Measurements from ENCODE around the gene SRRM4. TPM values are rescaled to one million over a fixed set of nuclear protein-coding genes. Genes with fewer than 3 reads are reported as not detected.

Gene SRRM4, protein sequence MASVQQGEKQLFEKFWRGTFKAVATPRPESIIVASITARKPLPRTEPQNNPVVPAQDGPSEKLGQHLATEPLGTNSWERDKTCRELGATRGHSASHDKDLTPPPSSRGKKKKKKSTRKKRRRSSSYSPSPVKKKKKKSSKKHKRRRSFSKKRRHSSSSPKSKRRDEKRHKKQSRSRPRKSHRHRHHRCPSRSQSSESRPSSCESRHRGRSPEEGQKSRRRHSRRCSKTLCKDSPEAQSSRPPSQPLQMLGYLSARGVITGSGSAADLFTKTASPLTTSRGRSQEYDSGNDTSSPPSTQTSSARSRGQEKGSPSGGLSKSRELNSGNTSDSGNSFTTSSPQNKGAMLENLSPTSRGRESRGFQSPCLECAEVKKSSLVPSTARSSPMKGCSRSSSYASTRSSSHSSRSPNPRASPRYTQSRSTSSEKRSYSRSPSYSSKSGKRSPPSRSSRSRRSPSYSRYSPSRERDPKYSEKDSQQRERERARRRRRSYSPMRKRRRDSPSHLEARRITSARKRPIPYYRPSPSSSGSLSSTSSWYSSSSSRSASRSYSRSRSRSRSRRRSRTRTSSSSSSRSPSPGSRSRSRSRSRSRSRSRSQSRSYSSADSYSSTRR
- total RNA-seq, result under 1 TPM in 3 of 4 donors, not detected in 1; under 0.01 to 0.14 (median 0.09) TPM

DNA sequence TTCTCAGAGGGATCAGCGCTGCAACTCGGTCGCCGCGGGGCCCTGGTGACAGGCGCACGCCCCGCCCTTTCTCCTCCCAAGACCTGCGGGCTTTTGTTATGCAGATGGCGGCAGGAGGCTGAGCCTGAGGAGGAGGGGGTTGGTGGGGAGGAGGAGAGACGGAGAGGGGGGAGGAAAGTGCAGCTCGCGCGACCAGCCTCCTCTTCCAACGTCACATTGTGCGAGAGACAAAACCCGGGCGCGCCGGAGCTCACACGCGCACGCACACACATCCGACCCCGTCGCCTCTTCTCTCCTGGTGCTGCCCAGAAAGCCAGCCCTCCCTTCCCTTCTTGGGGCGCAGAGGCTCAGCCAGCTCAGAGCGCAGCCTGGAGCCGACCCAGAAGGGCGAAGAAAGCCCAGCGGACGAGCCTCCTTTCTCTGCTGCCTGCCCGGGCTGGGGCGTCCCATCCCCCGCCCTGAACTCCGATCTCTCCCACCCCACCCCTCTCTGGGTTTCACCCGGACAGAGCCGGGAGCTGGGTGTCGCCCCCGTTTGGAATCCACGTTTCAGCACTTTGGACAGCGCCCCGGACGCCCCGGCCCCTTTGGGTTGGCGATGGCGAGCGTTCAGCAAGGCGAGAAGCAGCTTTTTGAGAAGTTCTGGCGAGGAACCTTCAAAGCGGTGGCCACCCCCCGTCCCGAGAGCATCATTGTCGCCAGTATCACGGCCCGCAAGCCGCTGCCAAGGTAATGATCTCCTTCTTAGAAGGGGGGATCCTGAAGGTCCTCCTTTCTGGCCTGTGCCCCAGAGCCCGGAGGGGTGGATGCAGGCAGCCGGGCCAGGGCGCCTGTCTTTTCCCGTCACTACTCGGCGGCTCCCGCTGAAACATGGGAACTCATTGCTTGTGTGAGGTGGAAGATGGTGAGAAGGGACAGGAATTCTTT lies at the start of gene SRRM4:
Gene SRRM4 (plus strand): TSS at position 257 of the 927 bp plus-strand sequence. CDS start 342 bp downstream, at position 599.
- no peak within 1 kb of the TSS for H3K4me3 ChIP-seq
- intact Hi-C loops (cut with DNase I; ENCODE audit: low total_unique reads), result no loop called here
- no peak for DNase-seq
- no peaks in the 10 kb centered on the region for H3K4me1 ChIP-seq
- H3K27ac ChIP-seq, result no peak within 1 kb of the TSS
- TF ChIP-seq, protein P1, sequence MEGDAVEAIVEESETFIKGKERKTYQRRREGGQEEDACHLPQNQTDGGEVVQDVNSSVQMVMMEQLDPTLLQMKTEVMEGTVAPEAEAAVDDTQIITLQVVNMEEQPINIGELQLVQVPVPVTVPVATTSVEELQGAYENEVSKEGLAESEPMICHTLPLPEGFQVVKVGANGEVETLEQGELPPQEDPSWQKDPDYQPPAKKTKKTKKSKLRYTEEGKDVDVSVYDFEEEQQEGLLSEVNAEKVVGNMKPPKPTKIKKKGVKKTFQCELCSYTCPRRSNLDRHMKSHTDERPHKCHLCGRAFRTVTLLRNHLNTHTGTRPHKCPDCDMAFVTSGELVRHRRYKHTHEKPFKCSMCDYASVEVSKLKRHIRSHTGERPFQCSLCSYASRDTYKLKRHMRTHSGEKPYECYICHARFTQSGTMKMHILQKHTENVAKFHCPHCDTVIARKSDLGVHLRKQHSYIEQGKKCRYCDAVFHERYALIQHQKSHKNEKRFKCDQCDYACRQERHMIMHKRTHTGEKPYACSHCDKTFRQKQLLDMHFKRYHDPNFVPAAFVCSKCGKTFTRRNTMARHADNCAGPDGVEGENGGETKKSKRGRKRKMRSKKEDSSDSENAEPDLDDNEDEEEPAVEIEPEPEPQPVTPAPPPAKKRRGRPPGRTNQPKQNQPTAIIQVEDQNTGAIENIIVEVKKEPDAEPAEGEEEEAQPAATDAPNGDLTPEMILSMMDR (IDR thresholded peaks at IDR 0.05), result no peak
- no peak for TF ChIP-seq POLR2A (IDR thresholded peaks at IDR 0.05)
- H3K36me3 ChIP-seq, result no peaks in the 10 kb centered on the region
- H3K27me3 ChIP-seq, result peaks cover 0 to 29% of the 10 kb centered on the region in 2 donors
- no peaks in the 10 kb centered on the region for H3K9me3 ChIP-seq

- H3K9me3 ChIP-seq, result no peaks in the 10 kb centered on the region
- no peaks in the 10 kb centered on the region for H3K36me3 ChIP-seq
- H3K27me3 ChIP-seq, result no peaks in the 10 kb centered on the region
- H3K27ac ChIP-seq, result no peak overlapping the region
- no peak for TF ChIP-seq POLR2A (IDR thresholded peaks at IDR 0.05)
- TF ChIP-seq, protein P1 (IDR thresholded peaks at IDR 0.05), result no peak
- DNase-seq, result no peak
- intact Hi-C loops (cut with DNase I; ENCODE audit: low total_unique reads), result no loop called here
- no peak overlapping the region for H3K4me3 ChIP-seq
- H3K4me1 ChIP-seq, result no peaks in the 10 kb centered on the region
Observed at GRCh38 chr12:118946256-118946655, 35.1 kb upstream of the SRRM4 start.

DNA sequence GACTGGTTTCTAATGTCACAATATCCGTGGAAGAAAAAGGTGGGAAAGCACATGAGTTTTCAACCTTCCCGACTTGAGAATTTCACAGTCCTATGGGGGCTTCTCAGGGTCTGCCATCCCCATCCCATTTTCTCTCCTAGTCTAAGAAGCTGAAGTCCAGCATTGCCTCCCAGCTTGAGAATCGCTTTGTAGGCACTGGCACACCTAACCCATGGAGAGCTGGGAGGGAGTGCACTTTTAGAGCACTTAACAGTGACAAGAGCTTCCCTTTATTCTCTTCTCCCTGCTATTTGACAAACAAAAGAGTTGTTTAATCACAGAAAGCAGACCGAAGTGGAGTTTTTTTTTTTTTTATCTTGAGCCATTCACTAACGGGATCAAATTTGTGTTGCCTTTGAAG lies 22.8 kb upstream of the SRRM4 start:
- Histone ChIP-seq H3K27me3 (no peaks in the 10 kb centered on the region), H3K4me1 (no peaks in the 10 kb centered on the region), H3K4me3 (no peak overlapping the region), H3K9me3 (no peaks in the 10 kb centered on the region), H3K27ac (no peak overlapping the region), H3K36me3 (no peaks in the 10 kb centered on the region)
- DNase-seq, result no peak
- no peak for TF ChIP-seq POLR2A (IDR thresholded peaks at IDR 0.05)
- TF ChIP-seq, protein P1 (IDR thresholded peaks at IDR 0.05), result no peak
- intact Hi-C loops (cut with DNase I; ENCODE audit: low total_unique reads), result loop anchor here (10.0 kb wide), 1 partner anchor 516 kb away; no protein-coding TSS in a partner anchor

- Histone ChIP-seq H3K27ac (no peak overlapping the region), H3K4me1 (no peaks in the 10 kb centered on the region), H3K9me3 (no peaks in the 10 kb centered on the region), H3K4me3 (no peak overlapping the region), H3K36me3 (no peaks in the 10 kb centered on the region), H3K27me3 (no peaks in the 10 kb centered on the region)
- intact Hi-C loops (cut with DNase I; ENCODE audit: low total_unique reads), result loop anchor here (10.0 kb wide), 1 partner anchor 515 kb away; no protein-coding TSS in a partner anchor
- TF ChIP-seq, protein P1 (IDR thresholded peaks at IDR 0.05), result no peak
- TF ChIP-seq POLR2A (IDR thresholded peaks at IDR 0.05), result no peak
- DNase-seq, result no peak
Observed at GRCh38 chr12:118959348-118959747, 22.0 kb upstream of the SRRM4 start.

Measured in uterus (tissue), 4 donors.